ENCODE data around the gene FBRSL1. TPM values are rescaled to one million over a fixed set of nuclear protein-coding genes. Genes with fewer than 3 reads are reported as not detected.

FBRSL1 gene
- total RNA-seq, 1 experiment from 2014 or later, result 124 TPM

GRCh38 chr12:132462788-132463187 lies 27.2 kb upstream of the FBRSL1 start:
- H3K4me3 ChIP-seq (replicated peaks in 1 of 2; ENCODE audit: low read depth in 1 of 2, low read length in 2 of 2), result no peak overlapping the region
- H3K36me3 ChIP-seq (ENCODE audit: control insufficient read depth in 1 of 2, insufficient read depth in 2 of 2, low read length in 2 of 2), result no peaks in the 10 kb centered on the region
- H3K9me2 ChIP-seq (ENCODE audit: insufficient read depth), result no peaks in the 10 kb centered on the region
- ChIA-PET POLR2A (no interaction called here), CTCF (no interaction called here), RAD21 (ENCODE audit: low non-redundant PET in 1 of 2, low total read pairs in 2 of 2, uncharacterized antibody in 2 of 2, unreplicated experiment in 2 of 2) (no interaction called here)
- no TSS peak for BruUV-seq (replicated peaks)
- no peak for TF ChIP-seq SRF (IDR thresholded peaks at IDR 0.05; ENCODE audit: low read depth)
- TF ChIP-seq ELF1 (IDR thresholded peaks at IDR 0.05; ENCODE audit: borderline replicate concordance, low read depth), result no peak
- TF ChIP-seq, protein P1, sequence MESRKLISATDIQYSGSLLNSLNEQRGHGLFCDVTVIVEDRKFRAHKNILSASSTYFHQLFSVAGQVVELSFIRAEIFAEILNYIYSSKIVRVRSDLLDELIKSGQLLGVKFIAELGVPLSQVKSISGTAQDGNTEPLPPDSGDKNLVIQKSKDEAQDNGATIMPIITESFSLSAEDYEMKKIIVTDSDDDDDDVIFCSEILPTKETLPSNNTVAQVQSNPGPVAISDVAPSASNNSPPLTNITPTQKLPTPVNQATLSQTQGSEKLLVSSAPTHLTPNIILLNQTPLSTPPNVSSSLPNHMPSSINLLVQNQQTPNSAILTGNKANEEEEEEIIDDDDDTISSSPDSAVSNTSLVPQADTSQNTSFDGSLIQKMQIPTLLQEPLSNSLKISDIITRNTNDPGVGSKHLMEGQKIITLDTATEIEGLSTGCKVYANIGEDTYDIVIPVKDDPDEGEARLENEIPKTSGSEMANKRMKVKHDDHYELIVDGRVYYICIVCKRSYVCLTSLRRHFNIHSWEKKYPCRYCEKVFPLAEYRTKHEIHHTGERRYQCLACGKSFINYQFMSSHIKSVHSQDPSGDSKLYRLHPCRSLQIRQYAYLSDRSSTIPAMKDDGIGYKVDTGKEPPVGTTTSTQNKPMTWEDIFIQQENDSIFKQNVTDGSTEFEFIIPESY (IDR thresholded peaks at IDR 0.05; ENCODE audit: extremely low read depth, insufficient replicate concordance, low read length), result no peak
- TF ChIP-seq, protein P2, sequence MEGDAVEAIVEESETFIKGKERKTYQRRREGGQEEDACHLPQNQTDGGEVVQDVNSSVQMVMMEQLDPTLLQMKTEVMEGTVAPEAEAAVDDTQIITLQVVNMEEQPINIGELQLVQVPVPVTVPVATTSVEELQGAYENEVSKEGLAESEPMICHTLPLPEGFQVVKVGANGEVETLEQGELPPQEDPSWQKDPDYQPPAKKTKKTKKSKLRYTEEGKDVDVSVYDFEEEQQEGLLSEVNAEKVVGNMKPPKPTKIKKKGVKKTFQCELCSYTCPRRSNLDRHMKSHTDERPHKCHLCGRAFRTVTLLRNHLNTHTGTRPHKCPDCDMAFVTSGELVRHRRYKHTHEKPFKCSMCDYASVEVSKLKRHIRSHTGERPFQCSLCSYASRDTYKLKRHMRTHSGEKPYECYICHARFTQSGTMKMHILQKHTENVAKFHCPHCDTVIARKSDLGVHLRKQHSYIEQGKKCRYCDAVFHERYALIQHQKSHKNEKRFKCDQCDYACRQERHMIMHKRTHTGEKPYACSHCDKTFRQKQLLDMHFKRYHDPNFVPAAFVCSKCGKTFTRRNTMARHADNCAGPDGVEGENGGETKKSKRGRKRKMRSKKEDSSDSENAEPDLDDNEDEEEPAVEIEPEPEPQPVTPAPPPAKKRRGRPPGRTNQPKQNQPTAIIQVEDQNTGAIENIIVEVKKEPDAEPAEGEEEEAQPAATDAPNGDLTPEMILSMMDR (IDR thresholded peaks at IDR 0.05 in 2 of 3, conservative IDR thresholded peaks at IDR 0.05 in 1 of 3; ENCODE audit: borderline replicate concordance in 1 of 3, insufficient read depth in 1 of 3, low read depth in 2 of 3, low read length in 2 of 3), result no peak
- no peak for TF ChIP-seq POLR2A (IDR thresholded peaks at IDR 0.05; ENCODE audit: borderline replicate concordance, extremely low read depth, insufficient read depth, insufficient read length)
- no peak for TF ChIP-seq EZH2 (IDR thresholded peaks at IDR 0.05)
- TF ChIP-seq CBX3 (IDR thresholded peaks at IDR 0.05; ENCODE audit: low read depth), result no peak
- no peak for TF ChIP-seq TCF7L2 (IDR thresholded peaks at IDR 0.05; ENCODE audit: borderline replicate concordance, extremely low read depth, insufficient read depth, insufficient read length)
- no peak for TF ChIP-seq JUND (IDR thresholded peaks at IDR 0.05)
- no peak for TF ChIP-seq EGR1 (IDR thresholded peaks at IDR 0.05; ENCODE audit: low read depth)
- TF ChIP-seq ATF3 (IDR thresholded peaks at IDR 0.05), result no peak
- no peak for TF ChIP-seq EZH2phosphoT487 (IDR thresholded peaks at IDR 0.05; ENCODE audit: borderline replicate concordance)
- TF ChIP-seq, protein P3, sequence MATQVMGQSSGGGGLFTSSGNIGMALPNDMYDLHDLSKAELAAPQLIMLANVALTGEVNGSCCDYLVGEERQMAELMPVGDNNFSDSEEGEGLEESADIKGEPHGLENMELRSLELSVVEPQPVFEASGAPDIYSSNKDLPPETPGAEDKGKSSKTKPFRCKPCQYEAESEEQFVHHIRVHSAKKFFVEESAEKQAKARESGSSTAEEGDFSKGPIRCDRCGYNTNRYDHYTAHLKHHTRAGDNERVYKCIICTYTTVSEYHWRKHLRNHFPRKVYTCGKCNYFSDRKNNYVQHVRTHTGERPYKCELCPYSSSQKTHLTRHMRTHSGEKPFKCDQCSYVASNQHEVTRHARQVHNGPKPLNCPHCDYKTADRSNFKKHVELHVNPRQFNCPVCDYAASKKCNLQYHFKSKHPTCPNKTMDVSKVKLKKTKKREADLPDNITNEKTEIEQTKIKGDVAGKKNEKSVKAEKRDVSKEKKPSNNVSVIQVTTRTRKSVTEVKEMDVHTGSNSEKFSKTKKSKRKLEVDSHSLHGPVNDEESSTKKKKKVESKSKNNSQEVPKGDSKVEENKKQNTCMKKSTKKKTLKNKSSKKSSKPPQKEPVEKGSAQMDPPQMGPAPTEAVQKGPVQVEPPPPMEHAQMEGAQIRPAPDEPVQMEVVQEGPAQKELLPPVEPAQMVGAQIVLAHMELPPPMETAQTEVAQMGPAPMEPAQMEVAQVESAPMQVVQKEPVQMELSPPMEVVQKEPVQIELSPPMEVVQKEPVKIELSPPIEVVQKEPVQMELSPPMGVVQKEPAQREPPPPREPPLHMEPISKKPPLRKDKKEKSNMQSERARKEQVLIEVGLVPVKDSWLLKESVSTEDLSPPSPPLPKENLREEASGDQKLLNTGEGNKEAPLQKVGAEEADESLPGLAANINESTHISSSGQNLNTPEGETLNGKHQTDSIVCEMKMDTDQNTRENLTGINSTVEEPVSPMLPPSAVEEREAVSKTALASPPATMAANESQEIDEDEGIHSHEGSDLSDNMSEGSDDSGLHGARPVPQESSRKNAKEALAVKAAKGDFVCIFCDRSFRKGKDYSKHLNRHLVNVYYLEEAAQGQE (IDR thresholded peaks at IDR 0.05; ENCODE audit: low read depth), result no peak
- TF ChIP-seq SP1 (IDR thresholded peaks at IDR 0.05; ENCODE audit: low read depth), result no peak
- no peak overlapping the region for H3K9ac ChIP-seq (ENCODE audit: low read length)
- no peaks in the 10 kb centered on the region for H3K4me1 ChIP-seq (ENCODE audit: control insufficient read depth in 1 of 2, insufficient read depth in 2 of 2, low read length in 2 of 2)
- DNase-seq (ENCODE audit: low read depth, low spot score) (no peak), ATAC-seq (no peak)
- H3K9me3 ChIP-seq (ENCODE audit: control insufficient read depth in 1 of 2, insufficient read depth in 1 of 2, low read depth in 1 of 2, low read length in 2 of 2), result no peaks in the 10 kb centered on the region
- H3K27me3 ChIP-seq (ENCODE audit: insufficient read depth, low read length), result no peaks in the 10 kb centered on the region; the same call in 1 of the 2 replicates
- no peak overlapping the region for H2AFZ ChIP-seq (ENCODE audit: low read depth, low read length, poor library complexity, severe bottlenecking)
- no peaks in the 10 kb centered on the region for H4K20me1 ChIP-seq (ENCODE audit: insufficient read depth)
- H3K79me2 ChIP-seq (ENCODE audit: insufficient read depth, low read length), result no peaks in the 10 kb centered on the region
- no peak overlapping the region for H3K27ac ChIP-seq (ENCODE audit: low read depth, low read length)
- intact Hi-C loops (cut with micrococcal nuclease), result no loop called here
- no peak overlapping the region for H3K4me2 ChIP-seq (ENCODE audit: low read length)
